ENCODE data around the gene AGAP2.
"Not testable (repeated sequence)": the region's sequence is repeated elsewhere in the genome, so short reads cannot be mapped to it uniquely, and the experiment has no call there.

Gene AGAP2

GRCh38 chr12:57692500-57692899 is 46.0 kb downstream of the AGAP2 start:
- no peak for DNase-seq

DNA sequence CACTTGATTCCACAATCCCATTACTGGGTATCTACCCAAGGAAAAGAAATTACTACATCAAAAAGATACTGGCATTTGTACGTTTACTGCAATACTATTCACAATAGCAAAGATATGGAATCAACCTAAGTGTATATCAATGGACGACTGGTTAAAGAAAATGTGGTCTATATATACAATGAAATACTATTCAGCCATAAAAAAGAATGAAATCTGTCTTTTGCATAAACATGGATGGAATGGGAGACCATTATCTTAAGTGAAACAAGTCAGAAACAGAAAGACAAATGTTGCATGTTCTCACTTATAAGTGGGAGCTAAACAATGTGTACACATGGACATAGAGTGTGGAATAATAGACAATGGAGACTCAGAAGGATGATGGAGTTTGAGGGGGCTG is 49.6 kb downstream of the AGAP2 start:
- no peak for DNase-seq

DNA sequence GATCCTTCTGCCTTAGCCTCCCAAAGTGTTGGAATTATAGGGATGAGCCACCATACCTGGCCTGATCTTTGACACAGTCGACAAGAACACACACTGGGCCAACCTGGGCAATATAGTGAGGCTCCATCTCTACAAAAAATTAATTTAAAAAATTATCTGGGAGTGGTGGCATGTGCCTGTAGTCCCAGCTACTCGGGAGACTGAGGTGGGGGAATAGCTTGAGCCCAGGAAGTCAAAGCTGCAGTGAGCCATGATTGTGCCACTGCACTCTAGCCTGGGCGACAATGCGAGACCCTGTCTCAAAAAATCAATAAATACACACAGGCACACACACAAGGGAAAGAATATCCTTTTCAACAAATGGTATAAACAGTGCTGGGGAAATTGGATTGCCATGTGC is 50.7 kb downstream of the AGAP2 start:
- DNase-seq: no peak

GRCh38 chr12:57679697-57680096 is 58.8 kb downstream of the AGAP2 start:
- DNase-seq: no peak

- DNase-seq: not testable (repeated sequence)
These were observed 60.6 kb downstream of the AGAP2 start for GRCh38 chr12:57677947-57678346.

DNA sequence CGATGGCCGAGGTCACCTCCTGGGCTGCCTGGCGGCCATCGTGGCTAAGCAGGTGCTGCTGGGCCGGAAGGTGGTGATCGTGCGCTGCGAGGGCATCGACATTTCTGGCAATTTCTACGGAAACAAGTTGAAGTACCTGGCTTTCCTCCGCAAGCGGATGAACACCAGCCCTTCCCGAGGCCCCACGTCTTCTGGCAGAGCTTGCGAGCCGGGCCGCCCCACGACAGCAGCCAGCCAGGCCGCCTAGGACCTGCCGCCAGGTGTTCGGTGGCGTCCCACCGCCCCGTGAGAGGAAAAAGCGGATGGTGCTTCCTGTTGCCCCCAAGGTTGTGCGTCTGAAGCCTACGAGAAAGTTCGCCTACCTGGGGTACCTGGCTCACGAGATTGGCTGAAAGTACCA is 63.9 kb downstream of the AGAP2 start:
- no peak for DNase-seq
